K562 (cell line): ENCODE data around the gene EEF2K. TPM values are rescaled to one million over a fixed set of nuclear protein-coding genes. Genes with fewer than 3 reads are reported as not detected.

Experiments
- BCLAF1 ChIP-seq, 2 experiments: fragments of 450-650 bp in 1 of 2; IDR thresholded peaks; 2 replicates each; pipeline ENCODE4 v1.6.1; 2011 to 2017; ENCODE audit warnings: low read depth in 2 of 2, antibody characterized with exemption in 1 of 2, borderline replicate concordance in 1 of 2, low read length in 1 of 2, mild to moderate bottlenecking in 1 of 2, mixed read lengths in 1 of 2; ENCODE audit not compliant: control insufficient read depth in 1 of 2
- CREB3 ChIP-seq: fragments of 450-650 bp; conservative IDR thresholded peaks from 2 replicates; pipeline ENCODE4 v1.6.1; 2016; ENCODE audit warnings: missing genetic modification characterization, low read depth, mild to moderate bottlenecking, missing compliant biosample characterization, moderate library complexity
- DEAF1 ChIP-seq: fragments of 450-650 bp; formaldehyde crosslinking; IDR thresholded peaks from 2 replicates; pipeline ENCODE4 v1.4.0; 2020; ENCODE audit warnings: mild to moderate bottlenecking, moderate library complexity
- DNMT1 ChIP-seq: fragments of 450-650 bp; IDR thresholded peaks from 2 replicates; pipeline ENCODE4 v1.6.1; 2016; ENCODE audit warnings: antibody characterized with exemption, mild to moderate bottlenecking
- L3MBTL2 ChIP-seq: fragments of 450-650 bp; IDR thresholded peaks from 2 replicates; pipeline ENCODE4 v1.6.1; 2016; ENCODE audit warnings: mild to moderate bottlenecking, moderate library complexity
- MTA2 ChIP-seq: fragments of 450-650 bp; IDR thresholded peaks from 2 replicates; pipeline ENCODE4 v1.6.1; 2016; ENCODE audit warnings: low read depth
- MXI1 ChIP-seq: IDR thresholded peaks from 2 replicates; pipeline ENCODE4 v1.6.1; 2011; ENCODE audit warnings: low read depth, mild to moderate bottlenecking, improper control_type of control experiment, low read length
- OTX1 ChIP-seq: fragments of 450-650 bp; formaldehyde crosslinking; IDR thresholded peaks from 2 replicates; pipeline ENCODE4 v1.4.0; 2022; ENCODE audit warnings: mild to moderate bottlenecking
- polyA plus RNA-seq, 8 experiments: library from polyadenylated mRNA; depleted of rRNA in 4 of 8; stranded (reverse) in 5 of 8; unstranded in 3 of 8; fragments of >200 nt; fragmentation: Nextera tagmentation in 2 of 8; fragmentation: Illumina TruSeq in 1 of 8; extraction: Ambion mirVana in 2 of 8; extraction: Trizol in 1 of 8; gene quantifications; 2 replicates each; pipeline versions ENCODE4 v1.2.1 to v1.2.3, GENCODE V29; 2011 to 2014; ENCODE audit warnings: inconsistent platforms in 1 of 8, missing spikeins in 1 of 8
- total RNA-seq, 7 experiments: library from RNA; depleted of rRNA in 6 of 7; stranded (reverse); fragments of >200 nt in 6 of 7; fragmentation: Illumina TruSeq in 2 of 7; extraction: Trizol in 2 of 7; gene quantifications; 2 replicates each; pipeline versions ENCODE4 v1.2.1 to v1.2.3, GENCODE V29; 2011 to 2021; ENCODE audit warnings: low replicate concordance in 1 of 7
- TF ChIP-seq, protein P1 (sequence below), 2 experiments: fragments of 450-650 bp; formaldehyde crosslinking in 1 of 2; IDR thresholded peaks; 2 replicates each; pipeline versions ENCODE4 v1.4.0 to v1.6.1; 2014 to 2020; ENCODE audit warnings: mild to moderate bottlenecking in 2 of 2, borderline replicate concordance in 1 of 2, low read depth in 1 of 2

The EEF2K gene
- total and polyA plus RNA-seq, 9 of the 15 experiments (the other 6 are each of a cell fraction or from before 2014, with no cell fraction given): 3.0 to 35.2 (median 12.2) TPM

DNA sequence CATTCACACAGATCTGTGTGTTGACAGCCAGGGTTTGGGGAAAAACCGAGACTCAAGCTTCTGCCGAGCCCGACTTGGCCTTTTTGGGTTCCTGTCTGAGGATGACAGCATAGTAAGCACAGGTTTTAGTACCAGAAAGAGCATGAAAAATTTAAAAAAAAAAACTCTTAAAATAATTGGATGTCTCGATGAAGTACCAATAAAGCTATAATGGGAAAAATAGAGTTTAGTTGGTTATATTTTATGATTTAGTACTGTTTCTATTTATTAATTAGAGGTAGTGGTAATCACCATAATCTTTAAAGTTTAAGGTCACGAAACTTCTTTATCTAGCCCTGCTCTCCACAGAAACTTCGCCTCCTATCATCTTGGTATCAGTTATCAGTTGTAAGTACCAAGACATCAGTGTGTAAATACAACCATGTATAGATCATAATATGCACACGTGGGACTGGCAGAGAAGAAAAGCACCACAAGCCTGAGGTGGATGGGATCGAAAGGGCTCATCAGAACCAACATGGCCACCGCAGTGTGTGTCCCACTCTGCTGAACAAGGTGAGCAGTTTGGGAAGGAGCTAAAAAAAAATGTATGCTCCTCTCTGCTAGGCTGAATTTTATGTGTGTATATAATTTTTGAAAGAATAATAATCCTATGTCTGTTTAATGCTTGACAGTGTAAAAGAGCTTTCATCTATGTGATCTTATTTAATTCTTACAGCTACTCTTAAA lies 14.4 kb upstream of the EEF2K start (continued):
- no peak for TF ChIP-seq BCLAF1 (IDR thresholded peaks at IDR 0.05; ENCODE audit: borderline replicate concordance in 1 of 2, control insufficient read depth in 1 of 2, low read depth in 2 of 2, low read length in 1 of 2)
- TF ChIP-seq MTA2: no peak
- TF ChIP-seq CREB3 (tag): no peak
- 0 out of 2 replicates have a peak, but pooled peaks have one; percentile 16 for TF ChIP-seq MXI1
- TF ChIP-seq OTX1 (CRISPR knock-in tag): no peak
- TF ChIP-seq DEAF1 (CRISPR knock-in tag): no peak
- TF ChIP-seq L3MBTL2: no peak
- TF ChIP-seq, protein P1, sequence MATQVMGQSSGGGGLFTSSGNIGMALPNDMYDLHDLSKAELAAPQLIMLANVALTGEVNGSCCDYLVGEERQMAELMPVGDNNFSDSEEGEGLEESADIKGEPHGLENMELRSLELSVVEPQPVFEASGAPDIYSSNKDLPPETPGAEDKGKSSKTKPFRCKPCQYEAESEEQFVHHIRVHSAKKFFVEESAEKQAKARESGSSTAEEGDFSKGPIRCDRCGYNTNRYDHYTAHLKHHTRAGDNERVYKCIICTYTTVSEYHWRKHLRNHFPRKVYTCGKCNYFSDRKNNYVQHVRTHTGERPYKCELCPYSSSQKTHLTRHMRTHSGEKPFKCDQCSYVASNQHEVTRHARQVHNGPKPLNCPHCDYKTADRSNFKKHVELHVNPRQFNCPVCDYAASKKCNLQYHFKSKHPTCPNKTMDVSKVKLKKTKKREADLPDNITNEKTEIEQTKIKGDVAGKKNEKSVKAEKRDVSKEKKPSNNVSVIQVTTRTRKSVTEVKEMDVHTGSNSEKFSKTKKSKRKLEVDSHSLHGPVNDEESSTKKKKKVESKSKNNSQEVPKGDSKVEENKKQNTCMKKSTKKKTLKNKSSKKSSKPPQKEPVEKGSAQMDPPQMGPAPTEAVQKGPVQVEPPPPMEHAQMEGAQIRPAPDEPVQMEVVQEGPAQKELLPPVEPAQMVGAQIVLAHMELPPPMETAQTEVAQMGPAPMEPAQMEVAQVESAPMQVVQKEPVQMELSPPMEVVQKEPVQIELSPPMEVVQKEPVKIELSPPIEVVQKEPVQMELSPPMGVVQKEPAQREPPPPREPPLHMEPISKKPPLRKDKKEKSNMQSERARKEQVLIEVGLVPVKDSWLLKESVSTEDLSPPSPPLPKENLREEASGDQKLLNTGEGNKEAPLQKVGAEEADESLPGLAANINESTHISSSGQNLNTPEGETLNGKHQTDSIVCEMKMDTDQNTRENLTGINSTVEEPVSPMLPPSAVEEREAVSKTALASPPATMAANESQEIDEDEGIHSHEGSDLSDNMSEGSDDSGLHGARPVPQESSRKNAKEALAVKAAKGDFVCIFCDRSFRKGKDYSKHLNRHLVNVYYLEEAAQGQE (IDR thresholded peaks at IDR 0.05; ENCODE audit: borderline replicate concordance): no peak
- TF ChIP-seq, protein P1 (CRISPR knock-in tag; IDR thresholded peaks at IDR 0.05; ENCODE audit: low read depth): no peak
- no peak for TF ChIP-seq DNMT1
